GM23338 (cell line): ENCODE results near the gene STX10. TPM values are rescaled to one million over a fixed set of nuclear protein-coding genes. Genes with fewer than 3 reads are reported as not detected.

Experiments
- ATAC-seq: fragments of 200-7000 bp; cut with Tn5 transposase; 3 replicates; pipeline ENCODE4 v1.9.1; 2020
- DNase-seq: peaks from one replicate; pipeline ENCODE4 v3.0.0-alpha.2; 2015; ENCODE audit warnings: low spot score
- H2AFZ ChIP-seq: fragments of 200-600 bp; sonication (generic); 2 replicates; pipeline ENCODE4 v1.8.0; 2016; ENCODE audit warnings: antibody characterized with exemption, mild to moderate bottlenecking, moderate library complexity
- H3F3A ChIP-seq: fragments of 200-600 bp; sonication (generic); replicated peaks from 2 replicates; pipeline ENCODE4 v1.8.0; 2017; ENCODE audit warnings: antibody characterized with exemption, mixed run types, low read depth
- H3K27ac ChIP-seq: fragments of 200-600 bp; sonication (generic); 2 replicates; pipeline ENCODE4 v1.6.1; 2016; ENCODE audit warnings: low read depth
- H3K27me3 ChIP-seq: fragments of 200-600 bp; sonication (generic); 2 replicates; pipeline ENCODE4 v1.8.0; 2016; ENCODE audit warnings: mild to moderate bottlenecking, mixed run types, moderate library complexity; ENCODE audit not compliant: insufficient read depth
- H3K36me3 ChIP-seq: fragments of 200-600 bp; sonication (generic); 2 replicates; pipeline ENCODE4 v1.8.0; 2016; ENCODE audit warnings: mild to moderate bottlenecking; ENCODE audit not compliant: insufficient read depth
- H3K4me1 ChIP-seq: fragments of 200-600 bp; sonication (generic); 2 replicates; pipeline ENCODE4 v1.8.0; 2016; ENCODE audit warnings: mild to moderate bottlenecking, moderate library complexity; ENCODE audit not compliant: insufficient read depth
- H3K4me2 ChIP-seq: fragments of 200-600 bp; sonication (generic); 2 replicates; pipeline ENCODE4 v1.7.1; 2017; ENCODE audit warnings: mixed run types
- H3K4me3 ChIP-seq: fragments of 200-600 bp; sonication (generic); 2 replicates; pipeline ENCODE4 v1.6.1; 2016; ENCODE audit warnings: mixed run types
- H3K79me2 ChIP-seq: fragments of 200-600 bp; sonication (generic); replicated peaks from 2 replicates; pipeline ENCODE4 v1.8.0; 2017; ENCODE audit warnings: mild to moderate bottlenecking; ENCODE audit not compliant: insufficient read depth
- H3K9me2 ChIP-seq: fragments of 200-600 bp; sonication (generic); 2 replicates; pipeline ENCODE4 v1.8.0; 2017; ENCODE audit not compliant: insufficient read depth
- H4K20me1 ChIP-seq: fragments of 200-600 bp; sonication (generic); replicated peaks from 2 replicates; pipeline ENCODE4 v1.8.0; 2017; ENCODE audit warnings: mild to moderate bottlenecking; ENCODE audit not compliant: insufficient read depth
- H3K27ac Mint-ChIP-seq: 2 replicates; pipeline ENCODE4 v1.8.0; 2020; ENCODE audit warnings: inconsistent platforms, mild to moderate bottlenecking, moderate library complexity, mixed read lengths
- H3K27me3 Mint-ChIP-seq: 3 replicates; pipeline ENCODE4 v1.8.0; 2022; ENCODE audit warnings: low read depth, mild to moderate bottlenecking, moderate library complexity, mixed read lengths, inconsistent platforms; ENCODE audit not compliant: insufficient read depth, poor library complexity
- H3K36me3 Mint-ChIP-seq: 3 replicates; pipeline ENCODE4 v1.8.0; 2021; ENCODE audit warnings: low read depth, mild to moderate bottlenecking, inconsistent platforms, moderate library complexity, mixed read lengths
- H3K4me1 Mint-ChIP-seq: 3 replicates; pipeline ENCODE4 v1.8.0; 2020; ENCODE audit warnings: mild to moderate bottlenecking, inconsistent platforms, mixed read lengths
- H3K4me3 Mint-ChIP-seq: 3 replicates; pipeline ENCODE4 v1.8.0; 2021; ENCODE audit warnings: moderate library complexity, mild to moderate bottlenecking, inconsistent platforms, mixed read lengths
- H3K9me3 Mint-ChIP-seq: 3 replicates; pipeline ENCODE4 v1.8.0; 2020; ENCODE audit warnings: moderate library complexity, mild to moderate bottlenecking, inconsistent platforms, mixed read lengths
- CREB1 ChIP-seq: fragments of 250-450 bp; sonication (Bioruptor Pico); IDR thresholded peaks from 2 replicates; pipeline ENCODE4 v1.5.0; 2020; ENCODE audit warnings: low read depth, mild to moderate bottlenecking, moderate library complexity
- EZH2 ChIP-seq: fragments of 200-600 bp; sonication (generic); IDR thresholded peaks from one replicate; pipeline ENCODE4 v1.8.0; 2017; ENCODE audit warnings: antibody characterized with exemption, mild to moderate bottlenecking, low read depth; ENCODE audit not compliant: unreplicated experiment
- EZH2phosphoT487 ChIP-seq: fragments of 200-600 bp; sonication (generic); IDR thresholded peaks from one replicate; pipeline ENCODE4 v1.8.1; 2018; ENCODE audit warnings: antibody characterized with exemption; ENCODE audit not compliant: unreplicated experiment
- JUNB ChIP-seq: IDR thresholded peaks from one replicate; pipeline ENCODE4 v1.6.1; 2016; ENCODE audit warnings: antibody characterized with exemption; ENCODE audit not compliant: unreplicated experiment
- NANOG ChIP-seq: IDR thresholded peaks from 2 replicates; pipeline ENCODE4 v1.6.1; 2016; ENCODE audit warnings: antibody characterized with exemption, borderline replicate concordance
- POLR2AphosphoS5 ChIP-seq: IDR thresholded peaks from 2 replicates; pipeline ENCODE4 v1.6.1; 2016; ENCODE audit warnings: antibody characterized with exemption, low read depth
- REST ChIP-seq: IDR thresholded peaks from one replicate; pipeline ENCODE4 v1.6.1; 2018; ENCODE audit warnings: antibody characterized with exemption; ENCODE audit not compliant: unreplicated experiment
- STAT1 ChIP-seq: IDR thresholded peaks from one replicate; pipeline ENCODE4 v1.6.1; 2016; ENCODE audit warnings: antibody characterized with exemption; ENCODE audit not compliant: unreplicated experiment
- ZNF114 ChIP-seq: fragments of 250-450 bp; sonication (Bioruptor Pico); IDR thresholded peaks from 2 replicates; pipeline ENCODE4 v1.5.0; 2020; ENCODE audit warnings: mild to moderate bottlenecking, moderate library complexity
- ZNF331 ChIP-seq: fragments of 250-450 bp; sonication (Bioruptor Pico); IDR thresholded peaks from 2 replicates; pipeline ENCODE4 v1.5.0; 2020; ENCODE audit warnings: low read depth, mild to moderate bottlenecking, moderate library complexity
- polyA plus RNA-seq: library from polyadenylated mRNA; unstranded; fragments of >200 nt; fragmentation: Nextera tagmentation; extraction: Ambion mirVana; gene quantifications from 2 replicates; pipeline ENCODE4 v1.2.1, GENCODE V29; 2016
- total RNA-seq: library from RNA; depleted of rRNA; stranded (reverse); fragments of >200 nt; shearing (Covaris generic); gene quantifications from 2 replicates; pipeline ENCODE4 v1.2.3, GENCODE V29; 2014
- TF ChIP-seq, protein P1 (sequence below): fragments of 250-450 bp; sonication (Bioruptor Pico); IDR thresholded peaks from 2 replicates; pipeline ENCODE4 v1.5.0; 2020; ENCODE audit warnings: mild to moderate bottlenecking, moderate library complexity
- TF ChIP-seq, protein P2 (sequence below), 2 experiments: fragments of 200-600 bp in 1 of 2; sonication (generic) in 1 of 2; conservative IDR thresholded peaks; 2 replicates each; pipeline versions ENCODE4 v1.5.1 to v1.6.1; 2016 to 2017; ENCODE audit warnings: antibody characterized with exemption in 2 of 2, low read depth in 2 of 2, mild to moderate bottlenecking in 2 of 2, moderate library complexity in 1 of 2
- TF ChIP-seq, protein P3 (sequence below): IDR thresholded peaks from 2 replicates; pipeline ENCODE4 v1.6.1; 2016; ENCODE audit warnings: antibody characterized with exemption

Gene STX10
- total and polyA plus RNA-seq, 2 experiments from 2014 or later = 42.8 to 55.9 TPM

GRCh38 chr19:13165162-13165997 is 15.2 kb upstream of the STX10 start:
- H3K4me3 Mint-ChIP-seq = peak overlapping the region; percentile 75
- Histone ChIP-seq H3K27me3 (no peaks in the 10 kb centered on the region), H3K4me3 (peak overlapping the region; percentile 48), H3K4me1 (peaks cover 68% of the 10 kb centered on the region), H3K27ac (peak overlapping the region; percentile 100), H3K4me2 (peak overlapping the region; percentile 77), H4K20me1 (no peaks in the 10 kb centered on the region; the same call in 1 of the 2 replicates), H3K36me3 (no peaks in the 10 kb centered on the region), H3K79me2 (peaks cover 20% of the 10 kb centered on the region), H3K9me2 (no peaks in the 10 kb centered on the region), H3F3A (peaks cover 36% of the 10 kb centered on the region), H2AFZ (no peak overlapping the region)
- DNase-seq (peak; percentile 47), ATAC-seq (no peak)
- peaks cover 3% of the 10 kb centered on the region; the same call in 1 of the 3 replicates for H3K9me3 Mint-ChIP-seq
- H3K27ac Mint-ChIP-seq = peak overlapping the region; percentile 99
- peaks cover 44% of the 10 kb centered on the region for H3K4me1 Mint-ChIP-seq
- H3K36me3 Mint-ChIP-seq = peaks cover 12% of the 10 kb centered on the region; the same call in 2 of the 3 replicates
- TF ChIP-seq JUNB (no peak), NANOG (no peak), EZH2phosphoT487 (no peak), POLR2AphosphoS5 (no peak), REST (no peak), EZH2 (no peak), ZNF114 (CRISPR knock-in tag) (no peak), STAT1 (no peak), ZNF331 (no peak), CREB1 (CRISPR knock-in tag) (no peak)
- TF ChIP-seq, protein P1, sequence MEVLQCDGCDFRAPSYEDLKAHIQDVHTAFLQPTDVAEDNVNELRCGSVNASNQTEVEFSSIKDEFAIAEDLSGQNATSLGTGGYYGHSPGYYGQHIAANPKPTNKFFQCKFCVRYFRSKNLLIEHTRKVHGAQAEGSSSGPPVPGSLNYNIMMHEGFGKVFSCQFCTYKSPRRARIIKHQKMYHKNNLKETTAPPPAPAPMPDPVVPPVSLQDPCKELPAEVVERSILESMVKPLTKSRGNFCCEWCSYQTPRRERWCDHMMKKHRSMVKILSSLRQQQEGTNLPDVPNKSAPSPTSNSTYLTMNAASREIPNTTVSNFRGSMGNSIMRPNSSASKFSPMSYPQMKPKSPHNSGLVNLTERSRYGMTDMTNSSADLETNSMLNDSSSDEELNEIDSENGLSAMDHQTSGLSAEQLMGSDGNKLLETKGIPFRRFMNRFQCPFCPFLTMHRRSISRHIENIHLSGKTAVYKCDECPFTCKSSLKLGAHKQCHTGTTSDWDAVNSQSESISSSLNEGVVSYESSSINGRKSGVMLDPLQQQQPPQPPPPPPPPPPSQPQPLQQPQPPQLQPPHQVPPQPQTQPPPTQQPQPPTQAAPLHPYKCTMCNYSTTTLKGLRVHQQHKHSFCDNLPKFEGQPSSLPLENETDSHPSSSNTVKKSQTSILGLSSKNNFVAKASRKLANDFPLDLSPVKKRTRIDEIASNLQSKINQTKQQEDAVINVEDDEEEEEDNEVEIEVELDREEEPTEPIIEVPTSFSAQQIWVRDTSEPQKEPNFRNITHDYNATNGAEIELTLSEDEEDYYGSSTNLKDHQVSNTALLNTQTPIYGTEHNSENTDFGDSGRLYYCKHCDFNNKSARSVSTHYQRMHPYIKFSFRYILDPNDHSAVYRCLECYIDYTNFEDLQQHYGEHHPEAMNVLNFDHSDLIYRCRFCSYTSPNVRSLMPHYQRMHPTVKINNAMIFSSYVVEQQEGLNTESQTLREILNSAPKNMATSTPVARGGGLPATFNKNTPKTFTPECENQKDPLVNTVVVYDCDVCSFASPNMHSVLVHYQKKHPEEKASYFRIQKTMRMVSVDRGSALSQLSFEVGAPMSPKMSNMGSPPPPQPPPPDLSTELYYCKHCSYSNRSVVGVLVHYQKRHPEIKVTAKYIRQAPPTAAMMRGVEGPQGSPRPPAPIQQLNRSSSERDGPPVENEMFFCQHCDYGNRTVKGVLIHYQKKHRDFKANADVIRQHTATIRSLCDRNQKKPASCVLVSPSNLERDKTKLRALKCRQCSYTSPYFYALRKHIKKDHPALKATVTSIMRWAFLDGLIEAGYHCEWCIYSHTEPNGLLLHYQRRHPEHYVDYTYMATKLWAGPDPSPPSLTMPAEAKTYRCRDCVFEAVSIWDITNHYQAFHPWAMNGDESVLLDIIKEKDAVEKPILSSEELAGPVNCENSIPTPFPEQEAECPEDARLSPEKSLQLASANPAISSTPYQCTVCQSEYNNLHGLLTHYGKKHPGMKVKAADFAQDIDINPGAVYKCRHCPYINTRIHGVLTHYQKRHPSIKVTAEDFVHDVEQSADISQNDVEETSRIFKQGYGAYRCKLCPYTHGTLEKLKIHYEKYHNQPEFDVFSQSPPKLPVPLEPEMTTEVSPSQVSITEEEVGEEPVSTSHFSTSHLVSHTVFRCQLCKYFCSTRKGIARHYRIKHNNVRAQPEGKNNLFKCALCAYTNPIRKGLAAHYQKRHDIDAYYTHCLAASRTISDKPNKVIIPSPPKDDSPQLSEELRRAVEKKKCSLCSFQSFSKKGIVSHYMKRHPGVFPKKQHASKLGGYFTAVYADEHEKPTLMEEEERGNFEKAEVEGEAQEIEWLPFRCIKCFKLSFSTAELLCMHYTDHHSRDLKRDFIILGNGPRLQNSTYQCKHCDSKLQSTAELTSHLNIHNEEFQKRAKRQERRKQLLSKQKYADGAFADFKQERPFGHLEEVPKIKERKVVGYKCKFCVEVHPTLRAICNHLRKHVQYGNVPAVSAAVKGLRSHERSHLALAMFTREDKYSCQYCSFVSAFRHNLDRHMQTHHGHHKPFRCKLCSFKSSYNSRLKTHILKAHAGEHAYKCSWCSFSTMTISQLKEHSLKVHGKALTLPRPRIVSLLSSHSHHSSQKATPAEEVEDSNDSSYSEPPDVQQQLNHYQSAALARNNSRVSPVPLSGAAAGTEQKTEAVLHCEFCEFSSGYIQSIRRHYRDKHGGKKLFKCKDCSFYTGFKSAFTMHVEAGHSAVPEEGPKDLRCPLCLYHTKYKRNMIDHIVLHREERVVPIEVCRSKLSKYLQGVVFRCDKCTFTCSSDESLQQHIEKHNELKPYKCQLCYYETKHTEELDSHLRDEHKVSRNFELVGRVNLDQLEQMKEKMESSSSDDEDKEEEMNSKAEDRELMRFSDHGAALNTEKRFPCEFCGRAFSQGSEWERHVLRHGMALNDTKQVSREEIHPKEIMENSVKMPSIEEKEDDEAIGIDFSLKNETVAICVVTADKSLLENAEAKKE (CRISPR knock-in tag) = no peak
- TF ChIP-seq, protein P2, sequence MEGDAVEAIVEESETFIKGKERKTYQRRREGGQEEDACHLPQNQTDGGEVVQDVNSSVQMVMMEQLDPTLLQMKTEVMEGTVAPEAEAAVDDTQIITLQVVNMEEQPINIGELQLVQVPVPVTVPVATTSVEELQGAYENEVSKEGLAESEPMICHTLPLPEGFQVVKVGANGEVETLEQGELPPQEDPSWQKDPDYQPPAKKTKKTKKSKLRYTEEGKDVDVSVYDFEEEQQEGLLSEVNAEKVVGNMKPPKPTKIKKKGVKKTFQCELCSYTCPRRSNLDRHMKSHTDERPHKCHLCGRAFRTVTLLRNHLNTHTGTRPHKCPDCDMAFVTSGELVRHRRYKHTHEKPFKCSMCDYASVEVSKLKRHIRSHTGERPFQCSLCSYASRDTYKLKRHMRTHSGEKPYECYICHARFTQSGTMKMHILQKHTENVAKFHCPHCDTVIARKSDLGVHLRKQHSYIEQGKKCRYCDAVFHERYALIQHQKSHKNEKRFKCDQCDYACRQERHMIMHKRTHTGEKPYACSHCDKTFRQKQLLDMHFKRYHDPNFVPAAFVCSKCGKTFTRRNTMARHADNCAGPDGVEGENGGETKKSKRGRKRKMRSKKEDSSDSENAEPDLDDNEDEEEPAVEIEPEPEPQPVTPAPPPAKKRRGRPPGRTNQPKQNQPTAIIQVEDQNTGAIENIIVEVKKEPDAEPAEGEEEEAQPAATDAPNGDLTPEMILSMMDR (conservative IDR thresholded peaks at IDR 0.05; ENCODE audit: low read depth in 2 of 2) = no peak
- TF ChIP-seq, protein P3, sequence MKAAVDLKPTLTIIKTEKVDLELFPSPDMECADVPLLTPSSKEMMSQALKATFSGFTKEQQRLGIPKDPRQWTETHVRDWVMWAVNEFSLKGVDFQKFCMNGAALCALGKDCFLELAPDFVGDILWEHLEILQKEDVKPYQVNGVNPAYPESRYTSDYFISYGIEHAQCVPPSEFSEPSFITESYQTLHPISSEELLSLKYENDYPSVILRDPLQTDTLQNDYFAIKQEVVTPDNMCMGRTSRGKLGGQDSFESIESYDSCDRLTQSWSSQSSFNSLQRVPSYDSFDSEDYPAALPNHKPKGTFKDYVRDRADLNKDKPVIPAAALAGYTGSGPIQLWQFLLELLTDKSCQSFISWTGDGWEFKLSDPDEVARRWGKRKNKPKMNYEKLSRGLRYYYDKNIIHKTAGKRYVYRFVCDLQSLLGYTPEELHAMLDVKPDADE = no peak
- H3K27me3 Mint-ChIP-seq = peaks cover 14% of the 10 kb centered on the region
